ENCODE measurements around the gene LRRC7. TPM values are rescaled to one million over a fixed set of nuclear protein-coding genes. Genes with fewer than 3 reads are reported as not detected.

LRRC7 gene
- total RNA-seq, 2 experiments from 2014 or later: 0.14 to 0.20 TPM

- H3K4me3 ChIP-seq (ENCODE audit: low read length): no peak overlapping the region
- H3K27me3 Mint-ChIP-seq: no peaks in the 10 kb centered on the region
- H3K27me3 ChIP-seq (ENCODE audit: control insufficient read depth in 1 of 2, insufficient read depth in 2 of 2, low read length in 2 of 2): no peaks in the 10 kb centered on the region
- no peaks in the 10 kb centered on the region for H3K9me3 ChIP-seq (ENCODE audit: control insufficient read depth in 1 of 2, insufficient read depth in 1 of 2, low read length in 2 of 2)
- no peaks in the 10 kb centered on the region for H3K9me3 Mint-ChIP-seq
- H3K27ac ChIP-seq (ENCODE audit: low read depth in 1 of 2, low read length in 2 of 2): no peak overlapping the region
- DNase-seq (no peak), ATAC-seq (ENCODE audit: poor library complexity) (no peak)
- no peaks in the 10 kb centered on the region for H3K4me1 ChIP-seq (ENCODE audit: insufficient read depth, low read length)
- TF ChIP-seq CTCF (IDR thresholded peaks at IDR 0.05): no peak
- no peaks in the 10 kb centered on the region for H3K36me3 Mint-ChIP-seq (ENCODE audit: low read depth)
- no peaks in the 10 kb centered on the region for H3K36me3 ChIP-seq (ENCODE audit: insufficient read depth, low read length)
- ChIA-PET POLR2A (no interaction called here), CTCF (no interaction called here)
- H3K27ac Mint-ChIP-seq: no peak overlapping the region
- no peaks in the 10 kb centered on the region for H3K4me1 Mint-ChIP-seq (ENCODE audit: low read depth)
- H3K4me3 Mint-ChIP-seq: no peak overlapping the region
- intact Hi-C loops (cut with DNase I, micrococcal nuclease): no loop called here
These were observed 457.3 kb downstream of the LRRC7 start for GRCh38 chr1:70025052-70025451.

GRCh38 chr1:70025846-70026245 is 458.1 kb downstream of the LRRC7 start:
- POLR2A ChIA-PET: no interaction called here
- Mint-ChIP-seq H3K4me1 (ENCODE audit: low read depth) (no peaks in the 10 kb centered on the region), H3K36me3 (ENCODE audit: low read depth) (no peaks in the 10 kb centered on the region), H3K4me3 (no peak overlapping the region), H3K27ac (no peak overlapping the region), H3K27me3 (no peaks in the 10 kb centered on the region), H3K9me3 (no peaks in the 10 kb centered on the region)
- no peak overlapping the region for H3K27ac ChIP-seq (ENCODE audit: low read depth in 1 of 2, low read length in 2 of 2)
- no peak for ATAC-seq (ENCODE audit: poor library complexity)
- CTCF ChIA-PET: no interaction called here
- TF ChIP-seq CTCF (IDR thresholded peaks at IDR 0.05): no peak
- no peaks in the 10 kb centered on the region for H3K36me3 ChIP-seq (ENCODE audit: insufficient read depth, low read length)
- H3K9me3 ChIP-seq (ENCODE audit: control insufficient read depth in 1 of 2, insufficient read depth in 1 of 2, low read length in 2 of 2): no peaks in the 10 kb centered on the region
- no peak overlapping the region for H3K4me3 ChIP-seq (ENCODE audit: low read length)
- H3K27me3 ChIP-seq (ENCODE audit: control insufficient read depth in 1 of 2, insufficient read depth in 2 of 2, low read length in 2 of 2): no peaks in the 10 kb centered on the region
- intact Hi-C loops (cut with DNase I, micrococcal nuclease): no loop called here
- DNase-seq: no peak
- no peaks in the 10 kb centered on the region for H3K4me1 ChIP-seq (ENCODE audit: insufficient read depth, low read length)

- Mint-ChIP-seq H3K27ac (no peak overlapping the region), H3K4me1 (ENCODE audit: low read depth) (no peaks in the 10 kb centered on the region), H3K9me3 (no peaks in the 10 kb centered on the region), H3K4me3 (no peak overlapping the region), H3K36me3 (ENCODE audit: low read depth) (no peaks in the 10 kb centered on the region), H3K27me3 (no peaks in the 10 kb centered on the region)
- Histone ChIP-seq H3K36me3 (ENCODE audit: insufficient read depth, low read length) (no peaks in the 10 kb centered on the region), H3K27me3 (ENCODE audit: control insufficient read depth in 1 of 2, insufficient read depth in 2 of 2, low read length in 2 of 2) (no peaks in the 10 kb centered on the region), H3K4me1 (ENCODE audit: insufficient read depth, low read length) (no peaks in the 10 kb centered on the region), H3K9me3 (ENCODE audit: control insufficient read depth in 1 of 2, insufficient read depth in 1 of 2, low read length in 2 of 2) (no peaks in the 10 kb centered on the region), H3K27ac (ENCODE audit: low read depth in 1 of 2, low read length in 2 of 2) (no peak overlapping the region), H3K4me3 (ENCODE audit: low read length) (no peak overlapping the region)
- ChIA-PET CTCF (no interaction called here), POLR2A (no interaction called here)
- no peak for ATAC-seq (ENCODE audit: poor library complexity)
- intact Hi-C loops (cut with DNase I, micrococcal nuclease): no loop called here
- no peak for DNase-seq
- no peak for TF ChIP-seq CTCF (IDR thresholded peaks at IDR 0.05)
These were observed 465.6 kb downstream of the LRRC7 start for GRCh38 chr1:70033266-70033873.

Data from CD4-positive, alpha-beta T cell (primary cell).